GM12878 (cell line): ENCODE results near the gene SLC34A3. TPM values are rescaled to one million over a fixed set of nuclear protein-coding genes. Genes with fewer than 3 reads are reported as not detected.

Experiments used
- ATAC-seq: fragments of 200-7000 bp; cut with Tn5 transposase; 3 replicates; pipeline ENCODE4 v1.9.1; 2020; ENCODE audit warnings: mild to moderate bottlenecking, moderate library complexity
- BruUV-seq: library from RNA; stranded (reverse); fragments of 400-500 nt; replicated peaks from 2 replicates; lab custom pipeline; 2021; lab: Mats Ljungman, UMichigan
- CTCF ChIA-PET: fragments of 300-600 bp; sonication (Branson Sonifier 250); formaldehyde crosslinking; extraction: SDS; loops from one replicate; lab custom pipeline; 2021; ENCODE audit warnings: inconsistent platforms; lab: Yijun Ruan, JAX
- POLR2A ChIA-PET: fragments of 350-600 bp; formaldehyde crosslinking; extraction: SDS; loops from one replicate; lab custom pipeline; 2021; ENCODE audit warnings: inconsistent platforms; lab: Charles Lee
- RAD21 ChIA-PET: fragments of 300-600 bp; sonication (Branson Sonifier 250); formaldehyde crosslinking; loops from one replicate; lab custom pipeline; 2023; ENCODE audit warnings: antibody characterized with exemption; ENCODE audit not compliant: unreplicated experiment; lab: Charles Lee
- SMC1A ChIA-PET: fragments of 300-600 bp; sonication (Branson Sonifier 250); formaldehyde crosslinking; loops from one replicate; lab custom pipeline; 2023; ENCODE audit not compliant: unreplicated experiment, uncharacterized antibody; lab: Charles Lee
- DNase-seq: peaks from one replicate; pipeline ENCODE4 v3.0.0-alpha.2; 2011; ENCODE audit warnings: low read depth, low spot score
- FAIRE-seq: peaks from 3 replicates; lab custom pipeline; 2011; peaks lifted over from hg19 to GRCh38; lab: Jason Lieb, UNC
- H2AFZ ChIP-seq: 2 replicates; pipeline ENCODE4 v1.6.0; 2011; ENCODE audit warnings: low read depth, low read length, control low read depth; ENCODE audit not compliant: control insufficient read depth
- H3K27ac ChIP-seq: 2 replicates; pipeline ENCODE4 v1.5.1; 2011; ENCODE audit warnings: control low read depth; ENCODE audit not compliant: control insufficient read depth, insufficient read depth
- H3K27me3 ChIP-seq, 2 experiments: replicated peaks in 1 of 2; 2 replicates each; pipeline versions ENCODE4 v1.6.0 to v1.6.1; 2011; ENCODE audit warnings: low read length in 1 of 2; ENCODE audit not compliant: control insufficient read depth in 2 of 2, insufficient read depth in 2 of 2
- H3K36me3 ChIP-seq, 2 experiments: 2 replicates each; pipeline ENCODE4 v1.5.1; 2011; ENCODE audit warnings: low read length in 1 of 2; ENCODE audit not compliant: control insufficient read depth in 2 of 2, insufficient read depth in 2 of 2
- H3K4me1 ChIP-seq: 2 replicates; pipeline ENCODE4 v1.6.1; 2011; ENCODE audit warnings: mild to moderate bottlenecking, low read length, moderate library complexity, mixed read lengths; ENCODE audit not compliant: control insufficient read depth, insufficient read depth
- H3K4me2 ChIP-seq: 2 replicates; pipeline ENCODE4 v1.6.0; 2011; ENCODE audit warnings: control low read depth; ENCODE audit not compliant: control insufficient read depth, insufficient read depth
- H3K4me3 ChIP-seq: fragments of 200-600 bp; sonication (generic); 2 replicates; pipeline ENCODE4 v1.5.1; 2016
- H3K79me2 ChIP-seq: 2 replicates; pipeline ENCODE4 v1.6.0; 2011; ENCODE audit warnings: low read length; ENCODE audit not compliant: control insufficient read depth, insufficient read depth
- H3K9ac ChIP-seq: 2 replicates; pipeline ENCODE4 v1.8.0; 2011; ENCODE audit warnings: low read length, control low read depth, mixed read lengths; ENCODE audit not compliant: control insufficient read depth, insufficient read depth
- H3K9me3 ChIP-seq: replicated peaks from 3 replicates; pipeline ENCODE4 v1.5.1; 2011; ENCODE audit warnings: mild to moderate bottlenecking, low read length; ENCODE audit not compliant: control insufficient read depth, insufficient read depth
- H4K20me1 ChIP-seq: 2 replicates; pipeline ENCODE4 v1.6.0; 2011; ENCODE audit not compliant: control insufficient read depth, insufficient read depth
- BCLAF1 ChIP-seq: fragments of 450-650 bp; IDR thresholded peaks from 2 replicates; pipeline ENCODE4 v1.6.1; 2017; ENCODE audit warnings: antibody characterized with exemption, mild to moderate bottlenecking, moderate library complexity
- BHLHE40 ChIP-seq, 2 experiments: fragments of 450-650 bp in 1 of 2; IDR thresholded peaks; 2 replicates each; pipeline ENCODE4 v1.6.1; 2011 to 2017; ENCODE audit warnings: low read depth in 2 of 2, borderline replicate concordance in 1 of 2, improper control_type of control experiment in 1 of 2, low read length in 1 of 2, mild to moderate bottlenecking in 1 of 2
- CTCF ChIP-seq, 3 experiments: IDR thresholded peaks in 2 of 3; conservative IDR thresholded peaks in 1 of 3; 2 replicates each; pipeline ENCODE4 v1.5.1; 2011; ENCODE audit warnings: low read depth in 3 of 3, low read length in 3 of 3, mild to moderate bottlenecking in 3 of 3, control low read depth in 2 of 3, moderate library complexity in 2 of 3, inconsistent platforms in 1 of 3, mixed read lengths in 1 of 3; ENCODE audit not compliant: control insufficient read depth in 2 of 3, insufficient read depth in 1 of 3; ENCODE audit errors: extremely low read depth in 1 of 3
- DPF2 ChIP-seq: fragments of 450-650 bp; IDR thresholded peaks from 2 replicates; pipeline ENCODE4 v1.6.1; 2017; ENCODE audit warnings: mild to moderate bottlenecking
- HDAC6 ChIP-seq: fragments of 200-600 bp; sonication (generic); IDR thresholded peaks from one replicate; pipeline ENCODE4 v1.8.0; 2017; ENCODE audit warnings: antibody characterized with exemption; ENCODE audit not compliant: unreplicated experiment
- KAT2A ChIP-seq: conservative IDR thresholded peaks from 2 replicates; pipeline ENCODE4 v1.6.1; 2011; ENCODE audit warnings: low read depth, low read length; ENCODE audit not compliant: control insufficient read depth
- MYB ChIP-seq: fragments of 150-350 bp; IDR thresholded peaks from 2 replicates; pipeline ENCODE4 v1.6.1; 2014; ENCODE audit warnings: mild to moderate bottlenecking, low read depth, low read length, borderline replicate concordance
- NFIC ChIP-seq: IDR thresholded peaks from 2 replicates; pipeline ENCODE4 v1.6.1; 2012; ENCODE audit warnings: low read depth, mild to moderate bottlenecking, inconsistent platforms, low read length, moderate library complexity
- POLR2A ChIP-seq: IDR thresholded peaks from 2 replicates; pipeline ENCODE4 v1.6.1; 2011; ENCODE audit warnings: low read depth, mild to moderate bottlenecking, low read length
- PRDM15 ChIP-seq: fragments of 450-650 bp; formaldehyde crosslinking; IDR thresholded peaks from 2 replicates; pipeline ENCODE4 v1.4.0; 2020; ENCODE audit warnings: mild to moderate bottlenecking, moderate library complexity
- RAD21 ChIP-seq: IDR thresholded peaks from 2 replicates; pipeline ENCODE4 v1.6.1; 2011; ENCODE audit warnings: mild to moderate bottlenecking, low read depth, low read length, moderate library complexity; ENCODE audit not compliant: insufficient read depth
- RAD51 ChIP-seq: fragments of 450-650 bp; IDR thresholded peaks from 2 replicates; pipeline ENCODE4 v1.6.1; 2016; ENCODE audit warnings: moderate library complexity, mild to moderate bottlenecking, inconsistent platforms
- ZBTB33 ChIP-seq: fragments of 450-650 bp; IDR thresholded peaks from 2 replicates; pipeline ENCODE4 v1.6.1; 2017; ENCODE audit warnings: mild to moderate bottlenecking
- WGBS: methylation state at CpG from one replicate; pipeline ENCODE4 v1.1.6; 2016; ENCODE audit warnings: low lambda C conversion rate; ENCODE audit not compliant: insufficient replicate concordance, insufficient coverage; ENCODE audit errors: missing lambda C conversion rate; 5-methylcytosine and 5-hydroxymethylcytosine counted together
- in situ Hi-C: fragments of 300-500 bp; cut with MboI; formaldehyde crosslinking; loops from 9 replicates; pipeline ENCODE4 v1.14.3; 2018; ENCODE audit warnings: mixed read lengths
- intact Hi-C: fragments of 100-400 bp; cut with micrococcal nuclease; formaldehyde crosslinking; loops from one replicate; pipeline ENCODE4 v1.14.2; 2022; ENCODE audit not compliant: unreplicated experiment
- polyA plus RNA-seq, 11 experiments: library from polyadenylated mRNA; depleted of rRNA in 4 of 11; unstranded in 6 of 11; stranded (reverse) in 5 of 11; fragments of >200 nt; fragmentation: Nextera tagmentation in 4 of 11; fragmentation: Illumina TruSeq in 1 of 11; extraction: Ambion mirVana in 4 of 11; extraction: Trizol in 1 of 11; gene quantifications; 1 replicate in 1 of 11; 2 replicates in 10 of 11; pipeline versions ENCODE4 v1.2.1 to v1.2.3, GENCODE V29; 2011 to 2016; ENCODE audit warnings: inconsistent platforms in 2 of 11, missing spikeins in 2 of 11, low read depth in 1 of 11
- total RNA-seq, 4 experiments: library from RNA; depleted of rRNA in 3 of 4; stranded (reverse); fragments of >200 nt in 3 of 4; fragmentation: Illumina TruSeq in 1 of 4; extraction: Trizol in 1 of 4; gene quantifications; 2 replicates each; pipeline versions ENCODE4 v1.2.1 to v1.2.3, GENCODE V29; 2013 to 2021

The SLC34A3 gene
- total and polyA plus RNA-seq, 10 of the 15 experiments (the other 5 are each of a cell fraction or from before 2014, with no cell fraction given): not detected

- TF ChIP-seq BCLAF1 (no peak), RAD51 (no peak), POLR2A (no peak), RAD21 (no peak), DPF2 (no peak), CTCF (IDR thresholded peaks at IDR 0.05 in 2 of 3, conservative IDR thresholded peaks at IDR 0.05 in 1 of 3; ENCODE audit: control insufficient read depth in 2 of 3, extremely low read depth in 1 of 3, insufficient read depth in 1 of 3, low read depth in 3 of 3, low read length in 3 of 3) (no peak)
Observed at GRCh38 chr9:137232101-137232500, 1.4 kb downstream of the SLC34A3 start (continued).

- CTCF ChIA-PET: no interaction called here
- Histone ChIP-seq H3K27ac (no peak overlapping the region), H3K9ac (no peak overlapping the region), H4K20me1 (no peaks in the 10 kb centered on the region), H2AFZ (no peak overlapping the region), H3K4me1 (peaks cover 15% of the 10 kb centered on the region), H3K9me3 (no peaks in the 10 kb centered on the region), H3K27me3 (no peaks in the 10 kb centered on the region), H3K36me3 (no peaks in the 10 kb centered on the region), H3K4me2 (no peak overlapping the region), H3K4me3 (no peak overlapping the region), H3K79me2 (no peaks in the 10 kb centered on the region)
- SMC1A ChIA-PET: no interaction called here
- FAIRE-seq: no peak
- POLR2A ChIA-PET: no interaction called here
- intact Hi-C loops: no loop called here
- BruUV-seq: no TSS peak
- RAD21 ChIA-PET: no interaction called here
- no peak for DNase-seq
- in situ Hi-C loops: no loop called here
- ATAC-seq: no peak
- WGBS: 59% methylated on average over 24 of the region's 24 CpGs
- TF ChIP-seq NFIC (no peak), BHLHE40 (IDR thresholded peaks at IDR 0.05; ENCODE audit: borderline replicate concordance in 1 of 2, low read depth in 2 of 2, low read length in 1 of 2) (no peak), HDAC6 (no peak), ZBTB33 (no peak), MYB (no peak), PRDM15 (CRISPR knock-in tag) (no peak), KAT2A (no peak), RAD21 (no peak)
Observed at GRCh38 chr9:137232510-137232909, 1.8 kb downstream of the SLC34A3 start.
